HepG2 (cell line): ENCODE measurements around the gene PACS1.

Source experiments
- ASH2L ChIP-seq: fragments of 300-600, 200-600 bp; sonication (generic); IDR thresholded peaks from 2 replicates; pipeline ENCODE4 v1.7.0; 2017; ENCODE audit warnings: low read depth, mild to moderate bottlenecking, moderate library complexity, mixed read lengths, low read length; ENCODE audit not compliant: insufficient read length
- FOXA1 ChIP-seq, 2 experiments: fragments of 450-650 bp in 1 of 2; sonication (generic) in 1 of 2; formaldehyde crosslinking in 1 of 2; IDR thresholded peaks; 2 replicates each; pipeline versions ENCODE4 v1.4.0 to v1.6.1; 2016 to 2020; ENCODE audit warnings: missing genetic modification reagents in 1 of 2
- MTERF4 ChIP-seq: sonication (generic); formaldehyde crosslinking; IDR thresholded peaks from 2 replicates; pipeline ENCODE4 v1.8.0; 2023; ENCODE audit warnings: mild to moderate bottlenecking, missing genetic modification reagents
- POLR2A ChIP-seq, 2 experiments: IDR thresholded peaks; 2 replicates each; pipeline ENCODE4 v1.6.1; 2011; ENCODE audit warnings: low read depth in 2 of 2, low read length in 2 of 2, mild to moderate bottlenecking in 1 of 2, moderate library complexity in 1 of 2; ENCODE audit not compliant: insufficient read depth in 1 of 2
- ZIK1 ChIP-seq: sonication (generic); formaldehyde crosslinking; IDR thresholded peaks from 2 replicates; pipeline ENCODE4 v1.5.0; 2020; ENCODE audit warnings: mild to moderate bottlenecking, low read depth, missing genetic modification reagents, borderline replicate concordance
- ZNF260 ChIP-seq: sonication (generic); formaldehyde crosslinking; IDR thresholded peaks from 2 replicates; pipeline ENCODE4 v1.4.0; 2020; ENCODE audit warnings: missing genetic modification reagents, low read depth, mild to moderate bottlenecking, borderline replicate concordance
- ZNF740 ChIP-seq: sonication (generic); formaldehyde crosslinking; IDR thresholded peaks from 2 replicates; pipeline ENCODE4 v1.4.0; 2020; ENCODE audit warnings: missing genetic modification reagents
- ZNF891 ChIP-seq: sonication (generic); formaldehyde crosslinking; IDR thresholded peaks from 2 replicates; pipeline ENCODE4 v1.5.0; 2020; ENCODE audit warnings: mild to moderate bottlenecking, missing genetic modification reagents
- TF ChIP-seq, protein P1 (sequence below): sonication (generic); formaldehyde crosslinking; IDR thresholded peaks from 2 replicates; pipeline ENCODE4 v1.4.0; 2020; ENCODE audit warnings: missing genetic modification reagents, borderline replicate concordance
- TF ChIP-seq, protein P2 (sequence below): sonication (generic); formaldehyde crosslinking; IDR thresholded peaks from 2 replicates; pipeline ENCODE4 v1.4.0; 2020; ENCODE audit warnings: missing genetic modification reagents
- TF ChIP-seq, protein P3 (sequence below): sonication (generic); formaldehyde crosslinking; IDR thresholded peaks from 2 replicates; pipeline ENCODE4 v1.5.0; 2020; ENCODE audit warnings: mild to moderate bottlenecking, missing genetic modification reagents, moderate library complexity
- TF ChIP-seq, protein P4 (sequence below): fragments of 450-650 bp; IDR thresholded peaks from 2 replicates; pipeline ENCODE4 v1.6.1; 2016

- TF ChIP-seq ZNF891 (CRISPR knock-in tag) (no peak), POLR2A (IDR thresholded peaks at IDR 0.05; ENCODE audit: insufficient read depth in 1 of 2, low read depth in 2 of 2, low read length in 2 of 2) (no peak), ZIK1 (no peak), MTERF4 (CRISPR knock-in tag) (no peak), ZNF740 (no peak), FOXA1 (IDR thresholded peaks at IDR 0.05) (no peak), FOXA1 (CRISPR knock-in tag; IDR thresholded peaks at IDR 0.05) (no peak), ASH2L (no peak), ZNF260 (no peak)
- TF ChIP-seq, protein P1, sequence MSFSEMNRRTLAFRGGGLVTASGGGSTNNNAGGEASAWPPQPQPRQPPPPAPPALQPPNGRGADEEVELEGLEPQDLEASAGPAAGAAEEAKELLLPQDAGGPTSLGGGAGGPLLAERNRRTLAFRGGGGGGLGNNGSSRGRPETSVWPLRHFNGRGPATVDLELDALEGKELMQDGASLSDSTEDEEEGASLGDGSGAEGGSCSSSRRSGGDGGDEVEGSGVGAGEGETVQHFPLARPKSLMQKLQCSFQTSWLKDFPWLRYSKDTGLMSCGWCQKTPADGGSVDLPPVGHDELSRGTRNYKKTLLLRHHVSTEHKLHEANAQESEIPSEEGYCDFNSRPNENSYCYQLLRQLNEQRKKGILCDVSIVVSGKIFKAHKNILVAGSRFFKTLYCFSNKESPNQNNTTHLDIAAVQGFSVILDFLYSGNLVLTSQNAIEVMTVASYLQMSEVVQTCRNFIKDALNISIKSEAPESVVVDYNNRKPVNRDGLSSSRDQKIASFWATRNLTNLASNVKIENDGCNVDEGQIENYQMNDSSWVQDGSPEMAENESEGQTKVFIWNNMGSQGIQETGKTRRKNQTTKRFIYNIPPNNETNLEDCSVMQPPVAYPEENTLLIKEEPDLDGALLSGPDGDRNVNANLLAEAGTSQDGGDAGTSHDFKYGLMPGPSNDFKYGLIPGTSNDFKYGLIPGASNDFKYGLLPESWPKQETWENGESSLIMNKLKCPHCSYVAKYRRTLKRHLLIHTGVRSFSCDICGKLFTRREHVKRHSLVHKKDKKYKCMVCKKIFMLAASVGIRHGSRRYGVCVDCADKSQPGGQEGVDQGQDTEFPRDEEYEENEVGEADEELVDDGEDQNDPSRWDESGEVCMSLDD (CRISPR knock-in tag) = no peak
- TF ChIP-seq, protein P2, sequence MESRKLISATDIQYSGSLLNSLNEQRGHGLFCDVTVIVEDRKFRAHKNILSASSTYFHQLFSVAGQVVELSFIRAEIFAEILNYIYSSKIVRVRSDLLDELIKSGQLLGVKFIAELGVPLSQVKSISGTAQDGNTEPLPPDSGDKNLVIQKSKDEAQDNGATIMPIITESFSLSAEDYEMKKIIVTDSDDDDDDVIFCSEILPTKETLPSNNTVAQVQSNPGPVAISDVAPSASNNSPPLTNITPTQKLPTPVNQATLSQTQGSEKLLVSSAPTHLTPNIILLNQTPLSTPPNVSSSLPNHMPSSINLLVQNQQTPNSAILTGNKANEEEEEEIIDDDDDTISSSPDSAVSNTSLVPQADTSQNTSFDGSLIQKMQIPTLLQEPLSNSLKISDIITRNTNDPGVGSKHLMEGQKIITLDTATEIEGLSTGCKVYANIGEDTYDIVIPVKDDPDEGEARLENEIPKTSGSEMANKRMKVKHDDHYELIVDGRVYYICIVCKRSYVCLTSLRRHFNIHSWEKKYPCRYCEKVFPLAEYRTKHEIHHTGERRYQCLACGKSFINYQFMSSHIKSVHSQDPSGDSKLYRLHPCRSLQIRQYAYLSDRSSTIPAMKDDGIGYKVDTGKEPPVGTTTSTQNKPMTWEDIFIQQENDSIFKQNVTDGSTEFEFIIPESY (CRISPR knock-in tag) = no peak
- TF ChIP-seq, protein P3, sequence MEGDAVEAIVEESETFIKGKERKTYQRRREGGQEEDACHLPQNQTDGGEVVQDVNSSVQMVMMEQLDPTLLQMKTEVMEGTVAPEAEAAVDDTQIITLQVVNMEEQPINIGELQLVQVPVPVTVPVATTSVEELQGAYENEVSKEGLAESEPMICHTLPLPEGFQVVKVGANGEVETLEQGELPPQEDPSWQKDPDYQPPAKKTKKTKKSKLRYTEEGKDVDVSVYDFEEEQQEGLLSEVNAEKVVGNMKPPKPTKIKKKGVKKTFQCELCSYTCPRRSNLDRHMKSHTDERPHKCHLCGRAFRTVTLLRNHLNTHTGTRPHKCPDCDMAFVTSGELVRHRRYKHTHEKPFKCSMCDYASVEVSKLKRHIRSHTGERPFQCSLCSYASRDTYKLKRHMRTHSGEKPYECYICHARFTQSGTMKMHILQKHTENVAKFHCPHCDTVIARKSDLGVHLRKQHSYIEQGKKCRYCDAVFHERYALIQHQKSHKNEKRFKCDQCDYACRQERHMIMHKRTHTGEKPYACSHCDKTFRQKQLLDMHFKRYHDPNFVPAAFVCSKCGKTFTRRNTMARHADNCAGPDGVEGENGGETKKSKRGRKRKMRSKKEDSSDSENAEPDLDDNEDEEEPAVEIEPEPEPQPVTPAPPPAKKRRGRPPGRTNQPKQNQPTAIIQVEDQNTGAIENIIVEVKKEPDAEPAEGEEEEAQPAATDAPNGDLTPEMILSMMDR (CRISPR knock-in tag) = no peak
- TF ChIP-seq, protein P4, sequence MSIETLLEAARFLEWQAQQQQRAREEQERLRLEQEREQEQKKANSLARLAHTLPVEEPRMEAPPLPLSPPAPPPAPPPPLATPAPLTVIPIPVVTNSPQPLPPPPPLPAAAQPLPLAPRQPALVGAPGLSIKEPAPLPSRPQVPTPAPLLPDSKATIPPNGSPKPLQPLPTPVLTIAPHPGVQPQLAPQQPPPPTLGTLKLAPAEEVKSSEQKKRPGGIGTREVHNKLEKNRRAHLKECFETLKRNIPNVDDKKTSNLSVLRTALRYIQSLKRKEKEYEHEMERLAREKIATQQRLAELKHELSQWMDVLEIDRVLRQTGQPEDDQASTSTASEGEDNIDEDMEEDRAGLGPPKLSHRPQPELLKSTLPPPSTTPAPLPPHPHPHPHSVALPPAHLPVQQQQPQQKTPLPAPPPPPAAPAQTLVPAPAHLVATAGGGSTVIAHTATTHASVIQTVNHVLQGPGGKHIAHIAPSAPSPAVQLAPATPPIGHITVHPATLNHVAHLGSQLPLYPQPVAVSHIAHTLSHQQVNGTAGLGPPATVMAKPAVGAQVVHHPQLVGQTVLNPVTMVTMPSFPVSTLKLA = no peak
Measured at GRCh38 chr11:66046901-66047300, 23.2 kb upstream of the PACS1 start.
